SK-N-SH (cell line): ENCODE results near the gene CNTNAP2. TPM values are rescaled to one million over a fixed set of nuclear protein-coding genes. Genes with fewer than 3 reads are reported as not detected.

Source experiments
- CTCF ChIA-PET: fragments of 300-600, 350-600 bp; formaldehyde crosslinking; extraction: SDS; loops from one replicate; lab custom pipeline; 2021; lab: Yijun Ruan, JAX
- POLR2A ChIA-PET: fragments of 350-600 bp; sonication (Branson Sonifier 250); formaldehyde crosslinking; extraction: SDS; loops from one replicate; lab custom pipeline; 2020; ENCODE audit warnings: antibody characterized with exemption, inconsistent platforms; lab: Yijun Ruan, JAX
- DNase-seq: peaks from one replicate; pipeline ENCODE4 v3.0.0; 2012
- H2AFZ ChIP-seq: fragments of 200-600 bp; sonication (generic); 2 replicates; pipeline ENCODE4 v1.8.1; 2016; ENCODE audit warnings: antibody characterized with exemption, mild to moderate bottlenecking, low read depth
- H3F3A ChIP-seq: fragments of 200-600 bp; sonication (generic); replicated peaks from 2 replicates; pipeline ENCODE3; 2016; ENCODE audit warnings: antibody characterized with exemption, mild to moderate bottlenecking; ENCODE audit not compliant: insufficient read depth
- H3K27ac ChIP-seq, 2 experiments: fragments of 200-500 bp in 1 of 2; fragments of 200-600 bp in 1 of 2; sonication (Bioruptor generic) in 1 of 2; sonication (generic), shearing (Covaris generic) in 1 of 2; 2 replicates each; pipeline versions ENCODE4 v1.5.1 to v1.6.1; 2014 to 2016; ENCODE audit warnings: low read depth in 2 of 2, inconsistent platforms in 1 of 2, low read length in 1 of 2, mild to moderate bottlenecking in 1 of 2, mixed read lengths in 1 of 2
- H3K27me3 ChIP-seq: fragments of 200-600 bp; sonication (generic), shearing (Covaris generic); 2 replicates; pipeline ENCODE4 v1.6.1; 2016; ENCODE audit warnings: mixed run types; ENCODE audit not compliant: insufficient read depth
- H3K36me3 ChIP-seq, 2 experiments: fragments of 200-500 bp in 1 of 2; fragments of 200-600 bp in 1 of 2; sonication (Bioruptor generic) in 1 of 2; sonication (generic) in 1 of 2; replicated peaks in 1 of 2; 2 replicates each; pipeline versions ENCODE3 to v1.5.1; 2014 to 2016; ENCODE audit warnings: low read length in 1 of 2, mild to moderate bottlenecking in 1 of 2; ENCODE audit not compliant: insufficient read depth in 2 of 2, control insufficient read depth in 1 of 2
- H3K4me1 ChIP-seq, 2 experiments: fragments of 200-500 bp in 1 of 2; fragments of 200-600 bp in 1 of 2; sonication (Bioruptor generic) in 1 of 2; sonication (generic), shearing (Covaris generic) in 1 of 2; 2 replicates each; pipeline versions ENCODE4 v1.5.1 to v1.6.1; 2014 to 2016; ENCODE audit warnings: low read depth in 1 of 2, low read length in 1 of 2, mixed run types in 1 of 2; ENCODE audit not compliant: insufficient read depth in 2 of 2, control insufficient read depth in 1 of 2
- H3K4me2 ChIP-seq: fragments of 200-600 bp; sonication (generic), shearing (Covaris generic); 2 replicates; pipeline ENCODE4 v1.6.1; 2017; ENCODE audit warnings: mixed run types
- H3K4me3 ChIP-seq, 2 experiments: fragments of 200-500 bp in 1 of 2; fragments of 200-600 bp in 1 of 2; sonication (Bioruptor generic) in 1 of 2; sonication (generic), shearing (Covaris generic) in 1 of 2; 2 replicates each; pipeline versions ENCODE4 v1.5.1 to v1.8.1; 2014 to 2016; ENCODE audit warnings: low read depth in 2 of 2, inconsistent platforms in 1 of 2, low read length in 1 of 2, mild to moderate bottlenecking in 1 of 2, mixed read lengths in 1 of 2, moderate library complexity in 1 of 2
- H3K79me2 ChIP-seq: fragments of 200-600 bp; sonication (generic); 2 replicates; pipeline ENCODE4 v1.8.1; 2017; ENCODE audit warnings: mild to moderate bottlenecking; ENCODE audit not compliant: insufficient read depth
- H3K9ac ChIP-seq: fragments of 200-600 bp; sonication (generic); 2 replicates; pipeline ENCODE4 v1.6.1; 2017; ENCODE audit warnings: mixed run types
- H3K9me2 ChIP-seq: fragments of 200-600 bp; sonication (generic); 2 replicates; pipeline ENCODE4 v1.6.1; 2017; ENCODE audit warnings: mixed run types
- H3K9me3 ChIP-seq: fragments of 200-600 bp; sonication (generic); 2 replicates; pipeline ENCODE4 v1.6.1; 2017; ENCODE audit warnings: mixed run types, mild to moderate bottlenecking, moderate library complexity
- H4K20me1 ChIP-seq: fragments of 200-600 bp; sonication (generic); 2 replicates; pipeline ENCODE4 v1.6.1; 2017; ENCODE audit warnings: mild to moderate bottlenecking, mixed run types; ENCODE audit not compliant: insufficient read depth
- CTCF ChIP-seq: fragments of 200-600 bp; sonication (generic); IDR thresholded peaks from 2 replicates; pipeline ENCODE4 v1.6.1; 2017; ENCODE audit warnings: antibody characterized with exemption, mild to moderate bottlenecking, moderate library complexity
- ELF1 ChIP-seq: IDR thresholded peaks from 2 replicates; pipeline ENCODE4 v1.4.0; 2012
- FOSL2 ChIP-seq: IDR thresholded peaks from 2 replicates; pipeline ENCODE4 v1.4.0; 2012; ENCODE audit warnings: low read depth, mild to moderate bottlenecking, moderate library complexity, borderline replicate concordance
- FOXJ3 ChIP-seq: sonication (generic); formaldehyde crosslinking; IDR thresholded peaks from 2 replicates; pipeline ENCODE4 v1.5.1; 2020; ENCODE audit warnings: mild to moderate bottlenecking, missing genetic modification reagents
- GABPA ChIP-seq: IDR thresholded peaks from 2 replicates; pipeline ENCODE4 v1.4.0; 2012; ENCODE audit warnings: low read depth, mild to moderate bottlenecking
- GATA2 ChIP-seq: sonication (generic); formaldehyde crosslinking; IDR thresholded peaks from 2 replicates; pipeline ENCODE4 v1.5.0; 2020; ENCODE audit warnings: mild to moderate bottlenecking, missing genetic modification reagents
- IRF3 ChIP-seq: fragments of 150-350 bp; IDR thresholded peaks from 2 replicates; pipeline ENCODE4 v1.6.1; 2016; ENCODE audit warnings: mild to moderate bottlenecking, low read depth, low read length
- JUND ChIP-seq: IDR thresholded peaks from 2 replicates; pipeline ENCODE4 v1.4.0; 2012
- MAX ChIP-seq: IDR thresholded peaks from 2 replicates; pipeline ENCODE4 v1.4.0; 2012; ENCODE audit warnings: low read depth
- MXI1 ChIP-seq: IDR thresholded peaks from 2 replicates; pipeline ENCODE4 v1.6.1; 2012; ENCODE audit warnings: mild to moderate bottlenecking, low read depth, low read length, improper control_type of control experiment
- NFIC ChIP-seq: IDR thresholded peaks from 2 replicates; pipeline ENCODE4 v1.4.0; 2012; ENCODE audit warnings: borderline replicate concordance
- PBX3 ChIP-seq: IDR thresholded peaks from 2 replicates; pipeline ENCODE4; 2012
- POLR2AphosphoS5 ChIP-seq: IDR thresholded peaks from 2 replicates; pipeline ENCODE4 v1.6.1; 2012; ENCODE audit warnings: low read depth, low read length
- RCOR1 ChIP-seq: fragments of 150-350 bp; IDR thresholded peaks from 2 replicates; pipeline ENCODE4 v1.6.1; 2017; ENCODE audit warnings: antibody characterized with exemption, low read length
- REST ChIP-seq: IDR thresholded peaks from 2 replicates; pipeline ENCODE4 v1.6.1; 2012; ENCODE audit warnings: mild to moderate bottlenecking, low read depth, low read length, moderate library complexity
- RFX5 ChIP-seq: IDR thresholded peaks from 2 replicates; pipeline ENCODE4 v1.6.1; 2012; ENCODE audit warnings: mild to moderate bottlenecking, improper control_type of control experiment, low read length
- RXRA ChIP-seq: IDR thresholded peaks from 2 replicates; pipeline ENCODE4 v1.4.0; 2012; ENCODE audit warnings: low read depth, mild to moderate bottlenecking, borderline replicate concordance
- SMC3 ChIP-seq: IDR thresholded peaks from 2 replicates; pipeline ENCODE4 v1.6.1; 2012; ENCODE audit warnings: low read depth, low read length, improper control_type of control experiment
- TEAD4 ChIP-seq: IDR thresholded peaks from 2 replicates; pipeline ENCODE4 v1.4.0; 2012; ENCODE audit warnings: mild to moderate bottlenecking, borderline replicate concordance; ENCODE audit not compliant: insufficient read depth
- USF2 ChIP-seq: fragments of 150-350 bp; IDR thresholded peaks from 2 replicates; pipeline ENCODE4 v1.6.1; 2017; ENCODE audit warnings: antibody characterized with exemption, low read length, low read depth, borderline replicate concordance
- YY1 ChIP-seq: IDR thresholded peaks from 2 replicates; pipeline ENCODE4 v1.4.0; 2012; ENCODE audit warnings: low read depth, mild to moderate bottlenecking
- WGBS: methylation state at CpG from one replicate; pipeline ENCODE4 v1.1.6; 2017; ENCODE audit warnings: low lambda C conversion rate; 5-methylcytosine and 5-hydroxymethylcytosine counted together
- polyA plus RNA-seq, 3 experiments: library from polyadenylated mRNA; depleted of rRNA; stranded (reverse); fragments of >200 nt; gene quantifications; 2 replicates each; pipeline ENCODE4 v1.2.3, GENCODE V29; 2012

The CNTNAP2 gene
- polyA plus RNA-seq, 1 of the 3 experiments (the other 2 are of a cell fraction) = 3.4 TPM

- TF ChIP-seq PBX3 (no peak), MXI1 (no peak), FOSL2 (no peak), REST (no peak), SMC3 (no peak), FOXJ3 (CRISPR knock-in tag) (no peak), USF2 (no peak), RCOR1 (no peak), ELF1 (no peak)
Observed at GRCh38 chr7:147235645-147236382, 1119.2 kb downstream of the CNTNAP2 start (continued).

- Histone ChIP-seq H2AFZ (no peak overlapping the region), H3K4me2 (no peak overlapping the region), H3K4me1 (no peaks in the 10 kb centered on the region; a peak in 1 of 4 replicates), H3K9ac (no peak overlapping the region), H3K36me3 (no peaks in the 10 kb centered on the region), H3K4me3 (no peak overlapping the region), H3K9me2 (no peaks in the 10 kb centered on the region), H3K79me2 (no peaks in the 10 kb centered on the region), H3K9me3 (no peaks in the 10 kb centered on the region), H3K27ac (no peak overlapping the region), H3K27me3 (no peaks in the 10 kb centered on the region)
- CTCF ChIA-PET = interaction anchor here (1.0 to 1.4 kb wide), 2 partner anchors 10 to 1002 kb away, joined by 3 to 4 read pairs; no protein-coding TSS in a partner anchor
- WGBS = 58% methylated on average over 5 of the region's 5 CpGs
- POLR2A ChIA-PET = no interaction called here
- DNase-seq = no peak
- TF ChIP-seq IRF3 = no peak
- TF ChIP-seq ELF1 = no peak
- no peak for TF ChIP-seq RFX5
- no peak for TF ChIP-seq GATA2 (CRISPR knock-in tag)
- no peak for TF ChIP-seq RXRA
- no peak for TF ChIP-seq GABPA
- TF ChIP-seq MXI1 = no peak
- no peak for TF ChIP-seq FOXJ3 (CRISPR knock-in tag)
- no peak for TF ChIP-seq MAX
- TF ChIP-seq JUND = no peak
- no peak for TF ChIP-seq NFIC
- TF ChIP-seq CTCF = no peak
- no peak for TF ChIP-seq TEAD4
- TF ChIP-seq YY1 = no peak
- no peak for TF ChIP-seq SMC3
- no peak for TF ChIP-seq USF2
- TF ChIP-seq POLR2AphosphoS5 = no peak
- TF ChIP-seq, all 33 proteins: peak for 0
- Histone ChIP-seq H3F3A (no peaks in the 10 kb centered on the region), H4K20me1 (no peaks in the 10 kb centered on the region)
Observed at GRCh38 chr7:147240468-147240867, 1123.9 kb downstream of the CNTNAP2 start.
